Aorta (tissue), 5 donors: ENCODE results near the gene ARF5. TPM values are rescaled to one million over a fixed set of nuclear protein-coding genes. Genes with fewer than 3 reads are reported as not detected.

Experiments
- ATAC-seq: fragments of 200-7000 bp; cut with Tn5 transposase; one replicate; pipeline ENCODE4 v1.9.1; 2022; ENCODE audit warnings: moderate library complexity; ENCODE audit not compliant: low FRiP score
- DNase-seq, 2 donors: peaks; one replicate each; pipeline ENCODE4 v3.0.0-alpha.2; 2020
- H3K27ac ChIP-seq, 2 donors: one replicate each; pipeline ENCODE4 v1.5.1; 2013; ENCODE audit warnings: low read length in 2 of 2, mild to moderate bottlenecking in 2 of 2, moderate library complexity in 2 of 2, control low read depth in 1 of 2, inconsistent platforms in 1 of 2, low read depth in 1 of 2
- H3K27me3 ChIP-seq, 2 donors: one replicate each; pipeline ENCODE4 v1.6.1; 2013; ENCODE audit warnings: control low read depth in 1 of 2, low read length in 1 of 2, mild to moderate bottlenecking in 1 of 2, moderate library complexity in 1 of 2; ENCODE audit not compliant: insufficient read depth in 2 of 2, control insufficient read depth in 1 of 2
- H3K36me3 ChIP-seq, 2 donors: one replicate each; pipeline ENCODE4 v1.6.1; 2013; ENCODE audit warnings: control low read depth in 1 of 2, low read length in 1 of 2, mild to moderate bottlenecking in 1 of 2; ENCODE audit not compliant: insufficient read depth in 2 of 2, control insufficient read depth in 1 of 2
- H3K4me1 ChIP-seq, 2 donors: one replicate each; pipeline ENCODE4 v1.6.1; 2013; ENCODE audit warnings: low read length in 2 of 2, control low read depth in 1 of 2, mild to moderate bottlenecking in 1 of 2, moderate library complexity in 1 of 2; ENCODE audit not compliant: insufficient read depth in 2 of 2, control insufficient read depth in 1 of 2
- H3K4me3 ChIP-seq, 2 donors: one replicate each; pipeline ENCODE4 v1.5.1; 2013; ENCODE audit warnings: low read length in 2 of 2, control low read depth in 1 of 2, mild to moderate bottlenecking in 1 of 2
- H3K9me3 ChIP-seq: one replicate; pipeline ENCODE4 v1.6.1; 2013; ENCODE audit warnings: mild to moderate bottlenecking, low read length; ENCODE audit not compliant: control insufficient read depth
- WGBS, 2 donors: extraction: QIAGEN DNeasy Blood & Tissue Kit; methylation state at CpG; one replicate each; pipeline ENCODE4 v1.1.7; 2013; 5-methylcytosine and 5-hydroxymethylcytosine counted together
- intact Hi-C, 2 donors: fragments of 100-400 bp; cut with DNase I; formaldehyde crosslinking; loops; one replicate each; pipeline versions ENCODE4 v1.14.2 to v1.15.0; 2022
- polyA plus RNA-seq, 2 donors: library from polyadenylated mRNA; stranded (reverse); fragments of 200-250 nt; gene quantifications; one replicate each; pipeline ENCODE4 v1.2.3, GENCODE V29; 2013
- total RNA-seq, 2 donors: library from RNA; stranded (reverse); fragmentation: NEBNext Ultra II Directional; extraction: Animal tissue kit (Norgen Biotek cat#: 25700); gene quantifications; one replicate each; pipeline ENCODE4 v1.2.1, GENCODE V29; 2021
- donor health status: healthy with polysubstance abuse.
- donor health status: Bipolar disorder and iron deficiency.
- donor health status: DM: no; HTN: no; CAD: no.
- donor health status: DM: no; HTN: no; CAD: no.
- donor health status: DM: yes; HTN: yes; CAD: no.

The ARF5 gene
- total and polyA plus RNA-seq, 4 donors = 91.6 to 171 (median 125) TPM

DNA sequence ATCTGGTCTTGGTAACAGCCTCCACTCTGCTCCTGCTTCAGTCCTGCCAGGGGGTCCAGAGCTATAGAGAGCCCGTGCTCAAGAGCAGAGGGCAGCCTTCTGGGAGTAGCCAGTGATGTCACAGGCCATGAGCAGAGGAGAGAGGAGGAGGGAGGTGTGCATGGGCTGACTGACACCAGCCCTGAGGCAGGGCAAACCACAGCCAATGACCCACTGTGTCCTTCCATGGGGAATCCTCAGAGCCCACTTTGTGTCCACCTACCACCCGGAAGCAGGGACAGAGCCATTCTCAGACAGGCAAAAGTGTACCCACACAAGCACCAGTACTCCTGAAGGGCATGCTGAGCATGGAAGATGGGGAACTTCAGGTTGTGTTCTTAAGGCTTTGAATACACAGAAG, 29.8 kb downstream of the ARF5 start, which contains the start of gene PAX4:
Gene PAX4 (minus strand): TSS at position 101 of the 400 bp plus-strand sequence. CDS start 2,214 bp downstream, outside the sequence.
- H3K9me3 ChIP-seq = no peaks in the 10 kb centered on the region
- H3K4me1 ChIP-seq = no peaks in the 10 kb centered on the region
- no peaks in the 10 kb centered on the region for H3K36me3 ChIP-seq
- H3K4me3 ChIP-seq = no peak within 1 kb of the TSS
- H3K27me3 ChIP-seq = peaks cover 0 to 3% of the 10 kb centered on the region in 2 donors
- WGBS, 2 donors = 50 to 52% methylated on average over 2 of the region's 2 CpGs
- intact Hi-C loops = no loop called here
- no peak within 1 kb of the TSS for H3K27ac ChIP-seq
- DNase-seq (no peak), ATAC-seq (no peak)

DNA sequence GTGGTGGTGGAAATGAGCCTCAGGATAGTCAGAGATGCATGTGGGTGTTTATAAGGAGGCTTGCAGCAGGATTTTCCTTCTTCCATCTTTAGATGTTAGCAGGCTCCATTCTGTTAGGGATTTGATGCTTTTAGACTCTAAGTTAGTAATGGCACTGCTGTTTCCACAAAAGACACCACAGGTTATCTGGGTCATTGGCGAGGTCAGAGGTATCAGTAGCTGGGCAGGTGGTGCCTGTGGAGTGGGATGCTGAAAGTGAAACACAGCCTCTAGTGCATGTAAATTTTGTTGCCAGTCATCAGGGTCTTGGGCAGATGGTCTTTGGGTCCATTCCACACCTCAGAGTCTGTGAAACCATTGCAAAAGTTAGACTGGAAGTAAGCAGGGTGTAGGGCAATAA, 30.6 kb downstream of the ARF5 start:
- WGBS, 2 donors = 67 to 70% methylated on average over 1 of the region's 1 CpG

DNA sequence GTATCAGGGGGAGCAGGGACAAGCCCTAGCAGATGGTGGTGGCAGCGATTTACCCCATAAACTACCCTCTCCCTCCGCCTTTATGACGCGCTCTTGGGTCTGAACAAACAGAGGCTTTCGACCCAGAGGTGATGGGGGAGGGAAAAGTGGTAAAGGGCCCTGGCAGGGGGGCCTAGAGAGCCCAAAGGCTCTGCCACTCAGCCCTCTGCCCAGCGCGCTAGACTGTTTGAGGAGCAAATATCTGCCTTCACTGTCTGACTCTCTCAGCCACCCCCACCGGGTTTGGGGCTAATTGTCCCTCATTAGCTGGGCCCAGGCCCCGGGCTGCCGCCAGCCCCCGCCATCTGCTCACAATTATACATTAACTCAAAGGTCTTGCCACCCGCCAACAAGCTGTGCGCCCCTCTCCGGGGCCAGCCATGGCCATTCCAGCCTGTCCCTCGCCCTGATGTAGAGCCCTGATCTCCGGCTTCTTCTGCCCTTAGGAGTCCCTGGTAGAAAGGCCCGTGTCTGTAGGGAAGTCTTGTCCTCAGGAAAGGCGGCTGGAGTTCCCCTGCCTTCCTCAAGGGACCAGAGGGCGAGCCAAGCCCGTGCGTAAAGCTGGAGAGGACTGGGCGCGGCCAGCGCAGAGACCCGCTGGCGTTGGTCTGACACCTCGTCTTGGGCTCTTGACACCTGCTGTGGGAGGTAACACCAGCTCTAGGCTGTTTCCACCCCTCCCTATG, 31.6 kb downstream of the ARF5 start:
- DNase-seq (no peak), ATAC-seq (no peak)
- no peaks in the 10 kb centered on the region for H3K36me3 ChIP-seq
- no peak overlapping the region for H3K27ac ChIP-seq
- H3K9me3 ChIP-seq = no peaks in the 10 kb centered on the region
- H3K27me3 ChIP-seq = peaks cover 0 to 3% of the 10 kb centered on the region in 2 donors
- intact Hi-C loops = no loop called here
- H3K4me3 ChIP-seq = no peak overlapping the region
- no peaks in the 10 kb centered on the region for H3K4me1 ChIP-seq
- 3 to 5% methylated on average over 27 of the region's 27 CpGs for WGBS, 2 donors

More for the DNA sequence above, 30.6 kb downstream of the ARF5 start:
- intact Hi-C loops = no loop called here
- no peaks in the 10 kb centered on the region for H3K36me3 ChIP-seq
- H3K4me1 ChIP-seq = no peaks in the 10 kb centered on the region
- ATAC-seq = no peak
- no peak overlapping the region for H3K4me3 ChIP-seq
- H3K9me3 ChIP-seq = no peaks in the 10 kb centered on the region
- peaks cover 0 to 3% of the 10 kb centered on the region in 2 donors for H3K27me3 ChIP-seq
- H3K27ac ChIP-seq = no peak overlapping the region
- no peak for DNase-seq

DNA sequence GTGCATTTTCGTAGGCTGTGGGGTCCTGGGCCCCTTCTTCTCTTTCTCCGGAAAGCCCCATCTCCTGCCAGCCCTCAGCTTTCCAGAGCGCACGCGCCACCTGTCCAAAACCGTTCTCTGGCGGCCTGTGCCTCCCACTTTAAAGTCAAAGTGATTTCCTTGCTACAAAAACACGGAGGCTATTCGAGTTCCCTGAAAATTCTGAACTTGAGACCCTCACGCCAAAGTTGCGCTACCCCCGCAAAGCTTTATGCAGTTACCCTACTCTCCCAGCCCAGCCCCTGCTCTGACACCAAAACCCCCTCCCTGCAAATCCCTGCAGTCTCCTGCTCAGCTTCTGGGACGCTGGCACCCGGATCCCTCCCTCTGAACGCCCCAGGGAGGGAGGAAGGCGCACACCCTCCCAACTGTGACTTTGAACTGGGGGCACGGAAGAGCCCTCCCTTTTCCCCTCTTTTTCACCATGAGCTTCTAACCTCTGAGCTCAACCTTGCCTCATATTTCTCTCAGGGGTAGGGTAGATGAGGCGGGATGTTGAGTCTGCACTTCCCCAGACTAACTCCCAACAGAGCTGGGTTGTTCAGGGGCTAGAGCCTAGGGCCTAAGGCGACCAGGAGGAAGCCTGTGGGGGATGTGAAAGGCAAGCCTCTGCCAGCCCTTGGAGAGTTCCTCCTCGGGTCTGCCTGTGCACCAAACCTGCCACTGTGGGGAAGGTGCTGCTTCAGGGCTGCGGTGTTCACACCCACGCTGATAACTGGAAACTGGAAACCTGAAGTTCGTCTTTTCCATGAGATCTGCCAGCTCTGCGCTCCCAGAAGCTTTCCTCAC, 32.4 kb downstream of the ARF5 start:
- Histone ChIP-seq H3K4me3 (no peak overlapping the region), H3K27me3 (peaks cover 0 to 3% of the 10 kb centered on the region in 2 donors), H3K27ac (no peak overlapping the region), H3K9me3 (no peaks in the 10 kb centered on the region), H3K36me3 (no peaks in the 10 kb centered on the region), H3K4me1 (no peaks in the 10 kb centered on the region)
- ATAC-seq (no peak), DNase-seq (no peak)
- WGBS, 2 donors = 2 to 4% methylated on average over 24 of the region's 24 CpGs
- intact Hi-C loops = no loop called here

DNA sequence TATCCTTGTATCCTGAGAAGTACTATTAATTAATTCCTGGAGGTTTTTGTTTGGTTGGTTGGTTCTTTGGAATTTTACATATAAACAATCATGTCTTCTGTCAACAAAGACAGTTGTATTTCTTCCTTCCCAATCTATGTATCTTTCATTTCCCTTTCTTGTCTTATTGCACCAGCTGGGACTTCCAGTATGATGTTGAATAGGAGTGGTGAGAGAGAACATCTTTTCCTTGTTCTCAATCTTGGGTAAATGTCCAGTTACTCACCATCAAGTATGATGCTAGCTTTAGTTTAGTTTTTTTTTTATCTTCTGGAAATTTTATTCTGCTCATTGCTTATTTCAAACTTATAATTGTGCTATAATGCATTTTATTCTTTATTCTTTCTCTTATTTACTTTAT, 37.1 kb downstream of the ARF5 start:
- no peak overlapping the region for H3K4me3 ChIP-seq
- no peaks in the 10 kb centered on the region for H3K36me3 ChIP-seq
- intact Hi-C loops = no loop called here
- no peaks in the 10 kb centered on the region for H3K27me3 ChIP-seq
- H3K27ac ChIP-seq = no peak overlapping the region
- no peak for DNase-seq
- H3K9me3 ChIP-seq = no peaks in the 10 kb centered on the region
- no peak for ATAC-seq
- no peaks in the 10 kb centered on the region for H3K4me1 ChIP-seq

DNA sequence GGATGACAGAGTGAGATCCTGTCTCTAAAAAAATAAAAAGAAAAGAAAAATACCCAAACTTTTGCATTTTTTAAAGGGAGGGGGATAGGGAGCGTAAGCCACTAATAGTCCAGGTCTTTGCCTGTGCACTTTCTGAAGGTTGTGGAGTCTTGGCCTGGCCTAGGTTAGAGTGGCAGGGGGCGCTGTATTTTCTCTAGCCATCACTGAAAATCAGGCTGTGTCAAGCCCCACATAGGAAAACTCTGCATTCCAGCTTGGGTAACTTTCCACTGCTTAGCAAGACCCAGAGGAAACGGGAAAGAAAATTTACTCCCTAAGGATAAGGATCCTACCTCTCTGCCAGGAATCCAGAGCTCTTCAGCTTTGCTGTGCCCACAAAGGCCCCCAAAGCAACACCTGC, 40.2 kb downstream of the ARF5 start:
- intact Hi-C loops = no loop called here
- ATAC-seq = no peak
- H3K27ac ChIP-seq = no peak overlapping the region

DNA sequence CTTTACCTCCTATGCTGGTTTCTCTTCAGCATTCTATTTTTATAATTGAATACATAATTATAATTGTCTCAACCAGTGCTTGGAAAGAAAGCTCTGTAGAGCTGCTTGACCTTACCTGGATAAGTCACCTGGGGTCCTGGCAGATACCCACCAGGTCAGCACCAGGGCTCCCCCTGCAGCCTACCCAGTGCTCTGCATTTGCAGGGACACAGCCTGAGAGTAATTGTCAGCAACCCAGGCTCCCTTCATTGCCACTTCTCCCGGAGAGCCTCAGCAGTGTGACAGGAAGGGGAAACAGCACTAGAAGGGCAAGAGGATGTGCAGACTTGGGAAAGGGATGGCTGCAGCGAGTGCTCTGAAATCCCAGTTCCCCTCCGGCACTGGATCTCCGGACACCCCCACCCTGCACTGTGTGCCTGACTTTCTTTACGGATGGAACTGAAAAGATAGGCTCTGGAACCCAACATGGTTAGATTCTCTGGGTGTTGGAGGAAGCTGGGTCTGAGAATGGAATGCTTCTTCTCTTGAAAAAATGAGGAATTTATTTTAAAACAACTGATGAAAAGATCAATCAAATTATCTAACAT, 41.1 kb downstream of the ARF5 start:
- DNase-seq = peak in 1 of 2 donors; percentile 46
- intact Hi-C loops = no loop called here
- 58 to 60% methylated on average over 5 of the region's 5 CpGs for WGBS, 2 donors
- ATAC-seq = no peak
- H3K27ac ChIP-seq = no peak overlapping the region
- no peaks in the 10 kb centered on the region for H3K27me3 ChIP-seq
- H3K36me3 ChIP-seq = no peaks in the 10 kb centered on the region
- H3K4me1 ChIP-seq = no peaks in the 10 kb centered on the region
- no peak overlapping the region for H3K4me3 ChIP-seq
- H3K9me3 ChIP-seq = no peaks in the 10 kb centered on the region

More for the DNA sequence above, 40.2 kb downstream of the ARF5 start:
- no peaks in the 10 kb centered on the region for H3K9me3 ChIP-seq
- no peaks in the 10 kb centered on the region for H3K4me1 ChIP-seq
- H3K4me3 ChIP-seq = no peak overlapping the region
- no peaks in the 10 kb centered on the region for H3K36me3 ChIP-seq
- H3K27me3 ChIP-seq = no peaks in the 10 kb centered on the region
- DNase-seq = no peak
- WGBS, 2 donors = 59 to 63% methylated on average over 3 of the region's 3 CpGs

DNA sequence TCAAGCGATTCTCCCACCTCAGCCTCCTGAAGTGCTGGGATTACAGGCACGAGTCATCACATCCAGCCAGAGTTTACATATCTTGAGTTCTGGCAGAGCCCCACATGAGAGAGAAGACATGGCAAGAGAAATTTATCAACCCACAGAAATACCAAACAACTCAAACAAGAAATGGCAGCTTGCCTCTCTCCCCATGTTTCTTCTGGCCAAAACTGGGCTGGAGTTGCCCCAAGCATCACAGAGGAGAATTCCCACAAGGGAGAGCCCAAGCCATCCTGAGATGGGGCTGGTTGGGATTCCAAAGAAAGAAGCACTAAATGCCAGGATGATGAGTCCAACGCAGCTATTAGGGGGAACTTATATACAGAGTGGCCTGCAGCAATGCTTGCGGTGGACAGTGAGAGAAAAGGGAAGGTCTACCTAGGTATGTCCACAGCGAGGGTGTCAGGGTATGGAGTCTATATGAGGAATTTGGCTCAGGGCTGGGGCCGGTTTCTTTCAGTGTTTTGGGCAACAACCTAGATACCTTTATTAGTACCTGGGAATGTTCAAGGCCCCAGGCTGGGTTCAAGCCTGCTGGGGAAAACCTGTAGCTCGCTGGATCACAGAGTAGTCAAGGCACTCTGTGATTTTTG, 44.2 kb downstream of the ARF5 start:
- Histone ChIP-seq H3K4me3 (no peak overlapping the region), H3K4me1 (no peaks in the 10 kb centered on the region), H3K27ac (no peak overlapping the region), H3K27me3 (no peaks in the 10 kb centered on the region), H3K36me3 (no peaks in the 10 kb centered on the region), H3K9me3 (no peaks in the 10 kb centered on the region)
- WGBS, 2 donors = 13 to 23% methylated on average over 7 of the region's 7 CpGs
- DNase-seq (peak in 1 of 2 donors; percentile 51), ATAC-seq (peak; percentile 34)
- intact Hi-C loops = loop anchor here in 1 of 2 donors (5.0 kb wide), 1 partner anchor 45 kb away; the partner anchor contains the start of genes ARF5 and GCC1
